H1 (cell line): ENCODE data around the gene YIF1A.
"Not testable (repeated sequence)": the region's sequence is repeated elsewhere in the genome, so short reads cannot be mapped to it uniquely, and the experiment has no call there.

Experiments used
- ASH2L ChIP-seq: fragments of 200-600, 300-600 bp; sonication (generic); IDR thresholded peaks from one replicate; pipeline ENCODE4 v1.7.1; 2017; ENCODE audit warnings: low read length
- EZH2 ChIP-seq: fragments of 200-600 bp; sonication (generic); IDR thresholded peaks from 2 replicates; pipeline ENCODE4 v1.7.1; 2012; ENCODE audit warnings: low read depth, mild to moderate bottlenecking, moderate library complexity, low read length, inconsistent platforms; ENCODE audit not compliant: severe bottlenecking
- FOSL1 ChIP-seq: IDR thresholded peaks from 2 replicates; pipeline ENCODE4 v1.6.1; 2011; ENCODE audit warnings: mild to moderate bottlenecking, low read depth, low read length, moderate library complexity; ENCODE audit not compliant: insufficient read depth
- HDAC2 ChIP-seq, 2 experiments: fragments of 300-600 bp in 1 of 2; sonication (generic) in 1 of 2; IDR thresholded peaks; 2 replicates each; pipeline ENCODE4 v1.6.1; 2011 to 2012; ENCODE audit warnings: low read depth in 2 of 2, low read length in 2 of 2, mild to moderate bottlenecking in 2 of 2, moderate library complexity in 2 of 2, borderline replicate concordance in 1 of 2, inconsistent platforms in 1 of 2
- SRF ChIP-seq: IDR thresholded peaks from 2 replicates; pipeline ENCODE4 v1.6.1; 2011; ENCODE audit warnings: mild to moderate bottlenecking, low read depth, low read length, moderate library complexity
- YY1 ChIP-seq: IDR thresholded peaks from 2 replicates; pipeline ENCODE4 v1.6.1; 2011; ENCODE audit warnings: low read depth, mild to moderate bottlenecking, low read length
- TF ChIP-seq, protein P1 (sequence below): IDR thresholded peaks from 2 replicates; pipeline ENCODE4 v1.6.1; 2011; ENCODE audit warnings: low read length, improper control_type of control experiment
- TF ChIP-seq, protein P2 (sequence below), 3 experiments: IDR thresholded peaks; 1 replicate in 2 of 3; 2 replicates in 1 of 3; pipeline versions ENCODE4 v1.5.1 to v1.6.1; 2011; ENCODE audit warnings: low read length in 3 of 3, mild to moderate bottlenecking in 3 of 3, inconsistent platforms in 2 of 3, low read depth in 1 of 3, moderate library complexity in 1 of 3; ENCODE audit not compliant: insufficient read depth in 1 of 3; ENCODE audit errors: control extremely low read depth in 1 of 3
- TF ChIP-seq, protein P3 (sequence below): IDR thresholded peaks from 2 replicates; pipeline ENCODE4 v1.6.1; 2011; ENCODE audit warnings: low read depth, mild to moderate bottlenecking, low read length; ENCODE audit not compliant: insufficient read depth

DNA sequence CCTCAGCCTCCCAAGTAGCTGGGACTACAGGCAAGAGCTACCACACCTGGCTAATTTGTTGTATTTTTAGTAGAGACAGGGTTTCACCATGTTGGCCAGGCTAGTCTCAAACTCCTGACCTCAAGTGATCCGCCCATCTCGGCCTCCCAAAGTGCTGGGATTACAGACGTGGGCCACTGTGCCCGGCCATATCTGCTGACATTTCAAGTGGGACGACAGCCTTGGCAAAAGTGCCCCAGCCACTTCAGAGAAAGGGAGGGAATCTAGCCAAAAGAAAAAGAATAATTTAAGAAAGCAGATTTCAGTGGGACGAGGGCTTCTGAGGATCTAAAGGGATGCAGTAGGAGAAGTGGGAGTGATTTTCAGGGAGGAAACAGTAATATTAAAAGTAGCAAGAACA, 35.9 kb downstream of the YIF1A start:
- TF ChIP-seq, protein P1, sequence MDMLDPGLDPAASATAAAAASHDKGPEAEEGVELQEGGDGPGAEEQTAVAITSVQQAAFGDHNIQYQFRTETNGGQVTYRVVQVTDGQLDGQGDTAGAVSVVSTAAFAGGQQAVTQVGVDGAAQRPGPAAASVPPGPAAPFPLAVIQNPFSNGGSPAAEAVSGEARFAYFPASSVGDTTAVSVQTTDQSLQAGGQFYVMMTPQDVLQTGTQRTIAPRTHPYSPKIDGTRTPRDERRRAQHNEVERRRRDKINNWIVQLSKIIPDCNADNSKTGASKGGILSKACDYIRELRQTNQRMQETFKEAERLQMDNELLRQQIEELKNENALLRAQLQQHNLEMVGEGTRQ, result not testable (repeated sequence)
- not testable (repeated sequence) for TF ChIP-seq HDAC2 (IDR thresholded peaks at IDR 0.05; ENCODE audit: borderline replicate concordance in 1 of 2, low read depth in 2 of 2, low read length in 2 of 2); EZH2; YY1; FOSL1; ASH2L; SRF
- TF ChIP-seq, protein P2, sequence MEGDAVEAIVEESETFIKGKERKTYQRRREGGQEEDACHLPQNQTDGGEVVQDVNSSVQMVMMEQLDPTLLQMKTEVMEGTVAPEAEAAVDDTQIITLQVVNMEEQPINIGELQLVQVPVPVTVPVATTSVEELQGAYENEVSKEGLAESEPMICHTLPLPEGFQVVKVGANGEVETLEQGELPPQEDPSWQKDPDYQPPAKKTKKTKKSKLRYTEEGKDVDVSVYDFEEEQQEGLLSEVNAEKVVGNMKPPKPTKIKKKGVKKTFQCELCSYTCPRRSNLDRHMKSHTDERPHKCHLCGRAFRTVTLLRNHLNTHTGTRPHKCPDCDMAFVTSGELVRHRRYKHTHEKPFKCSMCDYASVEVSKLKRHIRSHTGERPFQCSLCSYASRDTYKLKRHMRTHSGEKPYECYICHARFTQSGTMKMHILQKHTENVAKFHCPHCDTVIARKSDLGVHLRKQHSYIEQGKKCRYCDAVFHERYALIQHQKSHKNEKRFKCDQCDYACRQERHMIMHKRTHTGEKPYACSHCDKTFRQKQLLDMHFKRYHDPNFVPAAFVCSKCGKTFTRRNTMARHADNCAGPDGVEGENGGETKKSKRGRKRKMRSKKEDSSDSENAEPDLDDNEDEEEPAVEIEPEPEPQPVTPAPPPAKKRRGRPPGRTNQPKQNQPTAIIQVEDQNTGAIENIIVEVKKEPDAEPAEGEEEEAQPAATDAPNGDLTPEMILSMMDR (IDR thresholded peaks at IDR 0.05; ENCODE audit: control extremely low read depth in 1 of 3, insufficient read depth in 1 of 3, low read depth in 1 of 3, low read length in 3 of 3), result not testable (repeated sequence)
- TF ChIP-seq, protein P3, sequence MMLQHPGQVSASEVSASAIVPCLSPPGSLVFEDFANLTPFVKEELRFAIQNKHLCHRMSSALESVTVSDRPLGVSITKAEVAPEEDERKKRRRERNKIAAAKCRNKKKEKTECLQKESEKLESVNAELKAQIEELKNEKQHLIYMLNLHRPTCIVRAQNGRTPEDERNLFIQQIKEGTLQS, result not testable (repeated sequence)
